Measurements from ENCODE around the gene JAZF1.

- TF ChIP-seq CTCF (IDR thresholded peaks at IDR 0.05; ENCODE audit: insufficient read depth, low read length) (no peak), POLR2AphosphoS5 (IDR thresholded peaks at IDR 0.05; ENCODE audit: low read depth) (no peak), GABPA (IDR thresholded peaks at IDR 0.05; ENCODE audit: low read depth) (no peak)
Observed at GRCh38 chr7:27822245-27822644, 358.4 kb downstream of the JAZF1 start.

Measured in HL-60 (cell line).